Gastroesophageal sphincter (tissue), 3 donors: Measurements from ENCODE around the gene ETNPPL.

ENCODE experiments used
- EP300 ChIP-seq: sonication (generic); formaldehyde crosslinking; IDR thresholded peaks from one replicate; pipeline ENCODE4 v1.6.1; 2017; ENCODE audit warnings: antibody characterized with exemption, mild to moderate bottlenecking
- POLR2A ChIP-seq, 2 donors: fragments of 450-650 bp; IDR thresholded peaks; one replicate each; pipeline ENCODE4 v1.6.1; 2017; ENCODE audit warnings: antibody characterized with exemption in 2 of 2, mild to moderate bottlenecking in 2 of 2, moderate library complexity in 1 of 2
- POLR2AphosphoS5 ChIP-seq: sonication (generic); formaldehyde crosslinking; IDR thresholded peaks from one replicate; pipeline ENCODE4 v1.6.1; 2017; ENCODE audit warnings: antibody characterized with exemption
- TF ChIP-seq, protein P1 (sequence below), 4 experiments: fragments of 200-600 bp in 2 of 4; fragments of 450-650 bp in 2 of 4; sonication (generic) in 1 of 4; IDR thresholded peaks; one replicate each; pipeline ENCODE4 v1.5.1; 2017 to 2019; ENCODE audit warnings: antibody characterized with exemption in 4 of 4, mild to moderate bottlenecking in 2 of 4, moderate library complexity in 2 of 4

GRCh38 chr4:108795733-108796132 is 32.9 kb upstream of the ETNPPL start:
- TF ChIP-seq, protein P1, sequence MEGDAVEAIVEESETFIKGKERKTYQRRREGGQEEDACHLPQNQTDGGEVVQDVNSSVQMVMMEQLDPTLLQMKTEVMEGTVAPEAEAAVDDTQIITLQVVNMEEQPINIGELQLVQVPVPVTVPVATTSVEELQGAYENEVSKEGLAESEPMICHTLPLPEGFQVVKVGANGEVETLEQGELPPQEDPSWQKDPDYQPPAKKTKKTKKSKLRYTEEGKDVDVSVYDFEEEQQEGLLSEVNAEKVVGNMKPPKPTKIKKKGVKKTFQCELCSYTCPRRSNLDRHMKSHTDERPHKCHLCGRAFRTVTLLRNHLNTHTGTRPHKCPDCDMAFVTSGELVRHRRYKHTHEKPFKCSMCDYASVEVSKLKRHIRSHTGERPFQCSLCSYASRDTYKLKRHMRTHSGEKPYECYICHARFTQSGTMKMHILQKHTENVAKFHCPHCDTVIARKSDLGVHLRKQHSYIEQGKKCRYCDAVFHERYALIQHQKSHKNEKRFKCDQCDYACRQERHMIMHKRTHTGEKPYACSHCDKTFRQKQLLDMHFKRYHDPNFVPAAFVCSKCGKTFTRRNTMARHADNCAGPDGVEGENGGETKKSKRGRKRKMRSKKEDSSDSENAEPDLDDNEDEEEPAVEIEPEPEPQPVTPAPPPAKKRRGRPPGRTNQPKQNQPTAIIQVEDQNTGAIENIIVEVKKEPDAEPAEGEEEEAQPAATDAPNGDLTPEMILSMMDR (IDR thresholded peaks at IDR 0.05): no peak
- TF ChIP-seq POLR2A (IDR thresholded peaks at IDR 0.05): no peak
- no peak for TF ChIP-seq POLR2AphosphoS5
- no peak for TF ChIP-seq EP300
